H7 (cell line): ENCODE measurements around the gene PDILT. TPM values are rescaled to one million over a fixed set of nuclear protein-coding genes. Genes with fewer than 3 reads are reported as not detected.

Experiments
- DNase-seq: peaks from one replicate; pipeline ENCODE4 v3.0.0; 2012
- H3K27me3 ChIP-seq: 2 replicates; pipeline ENCODE4 v1.6.0; 2011; ENCODE audit warnings: mild to moderate bottlenecking, low read length; ENCODE audit not compliant: control insufficient read depth, insufficient read depth
- H3K36me3 ChIP-seq: replicated peaks from 2 replicates; pipeline ENCODE4 v1.5.1; 2011; ENCODE audit warnings: low read length; ENCODE audit not compliant: control insufficient read depth, insufficient read depth
- H3K4me3 ChIP-seq: 2 replicates; pipeline ENCODE4 v1.5.1; 2011; ENCODE audit warnings: low read depth, mild to moderate bottlenecking, control low read depth, low read length, moderate library complexity; ENCODE audit not compliant: insufficient read depth
- total RNA-seq: library from RNA; depleted of rRNA; stranded (reverse); fragments of >200 nt; shearing (Covaris generic); gene quantifications from 2 replicates; pipeline ENCODE4 v1.2.3, GENCODE V29; 2014

Gene PDILT
- total RNA-seq, 1 experiment from 2014 or later, result not detected

GRCh38 chr16:20359997-20360396, 44.5 kb downstream of the PDILT start:
- H3K36me3 ChIP-seq, result no peaks in the 10 kb centered on the region
- H3K27me3 ChIP-seq, result no peaks in the 10 kb centered on the region
- peak; percentile 71 for DNase-seq

GRCh38 chr16:20355114-20355782, 49.3 kb downstream of the PDILT start:
- Histone ChIP-seq H3K36me3 (no peaks in the 10 kb centered on the region), H3K27me3 (no peaks in the 10 kb centered on the region), H3K4me3 (no peak overlapping the region)
- DNase-seq, result no peak

More at GRCh38 chr16:20359997-20360396, 44.5 kb downstream of the PDILT start:
- no peak overlapping the region for H3K4me3 ChIP-seq

- no peaks in the 10 kb centered on the region for H3K27me3 ChIP-seq
- no peaks in the 10 kb centered on the region for H3K36me3 ChIP-seq
- no peak for DNase-seq
- no peak overlapping the region for H3K4me3 ChIP-seq
These were observed 51.2 kb downstream of the PDILT start for GRCh38 chr16:20353379-20353778.

DNA sequence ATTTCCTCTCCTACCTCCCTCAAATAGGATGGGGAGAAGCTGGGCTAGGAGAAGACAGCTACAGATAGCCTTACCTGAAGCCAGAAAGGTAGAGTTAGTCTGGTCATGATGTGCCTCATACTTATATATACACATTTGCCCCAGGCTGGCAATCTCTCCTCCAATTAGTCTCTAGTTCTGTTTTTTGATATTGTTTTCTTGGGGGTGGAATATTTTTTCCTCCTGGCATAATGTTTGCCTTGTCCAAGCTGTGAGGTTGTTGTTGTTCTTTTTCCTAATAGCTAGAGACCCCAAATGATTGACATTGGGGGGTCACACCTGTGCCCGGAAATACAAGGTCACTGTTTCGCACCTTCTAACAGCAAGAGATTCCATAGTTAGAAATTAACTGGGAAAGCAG, 51.9 kb downstream of the PDILT start, which contains the start of gene UMOD:
Gene UMOD (minus strand): TSS at position 101 of the 400 bp plus-strand sequence. CDS start 1,978 bp downstream, outside the sequence.
- Histone ChIP-seq H3K27me3 (no peaks in the 10 kb centered on the region), H3K36me3 (no peaks in the 10 kb centered on the region), H3K4me3 (no peak within 1 kb of the TSS)
- DNase-seq, result no peak

DNA sequence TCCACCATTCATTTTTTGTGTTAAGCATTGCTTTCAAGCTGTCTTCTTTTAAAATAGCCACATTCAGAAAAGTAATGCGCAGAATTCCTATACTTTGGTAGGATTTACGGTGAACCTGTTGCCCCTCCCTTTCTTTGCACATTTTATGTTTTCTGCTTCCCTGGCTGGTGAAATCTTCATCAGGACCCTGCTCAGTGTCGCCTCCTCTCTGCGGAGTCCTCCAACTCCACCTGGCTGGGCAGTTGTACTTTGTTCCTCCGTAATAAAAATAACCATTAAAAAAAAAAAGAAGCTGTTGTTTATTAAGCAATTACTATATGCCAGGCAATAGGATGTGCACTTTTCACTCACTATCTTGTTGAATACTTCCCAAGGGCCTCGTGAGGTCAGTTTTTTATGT, 54.9 kb downstream of the PDILT start:
- H3K4me3 ChIP-seq, result no peak overlapping the region
- peak; percentile 56 for DNase-seq
- H3K36me3 ChIP-seq, result no peaks in the 10 kb centered on the region
- no peaks in the 10 kb centered on the region for H3K27me3 ChIP-seq

- Histone ChIP-seq H3K36me3 (no peaks in the 10 kb centered on the region), H3K4me3 (no peak overlapping the region), H3K27me3 (no peaks in the 10 kb centered on the region)
- peak; percentile 90 for DNase-seq
These were observed 56.0 kb downstream of the PDILT start for GRCh38 chr16:20348365-20349185.

DNA sequence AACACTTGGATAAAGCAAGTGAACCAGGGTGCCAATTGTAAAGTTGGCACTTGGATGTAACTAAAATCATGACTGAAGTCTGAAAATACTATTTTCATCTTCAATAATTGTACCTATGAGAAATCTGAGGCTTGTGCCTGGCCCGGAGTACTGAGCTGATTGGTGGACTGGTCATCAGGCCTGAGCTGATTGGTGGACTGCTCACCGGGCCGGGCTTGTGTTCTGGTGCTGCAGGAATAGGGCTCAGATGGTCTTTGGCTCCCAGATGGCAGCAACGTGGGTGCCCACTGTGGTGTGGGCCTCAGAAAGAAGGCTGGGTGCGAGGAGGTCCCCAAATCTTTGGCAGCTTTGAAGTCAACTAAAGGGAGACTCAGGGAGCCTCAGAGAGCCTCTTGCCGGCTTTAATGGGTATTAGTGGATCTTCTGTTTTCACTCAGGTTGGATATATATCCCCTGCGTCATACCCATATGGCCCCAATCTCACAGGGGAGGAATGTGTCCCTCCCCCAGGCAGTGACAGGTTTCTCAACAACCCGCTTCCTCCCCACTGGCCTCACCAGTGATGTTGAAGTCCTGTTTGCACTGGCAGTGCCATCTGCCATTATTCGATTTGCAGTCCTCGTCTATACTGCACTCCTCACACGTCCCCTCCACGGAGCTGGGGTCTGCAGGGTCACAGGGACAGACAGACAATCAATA, 56.7 kb downstream of the PDILT start:
- Histone ChIP-seq H3K36me3 (no peaks in the 10 kb centered on the region), H3K27me3 (no peaks in the 10 kb centered on the region), H3K4me3 (no peak overlapping the region)
- DNase-seq, result peak; percentile 49

DNA sequence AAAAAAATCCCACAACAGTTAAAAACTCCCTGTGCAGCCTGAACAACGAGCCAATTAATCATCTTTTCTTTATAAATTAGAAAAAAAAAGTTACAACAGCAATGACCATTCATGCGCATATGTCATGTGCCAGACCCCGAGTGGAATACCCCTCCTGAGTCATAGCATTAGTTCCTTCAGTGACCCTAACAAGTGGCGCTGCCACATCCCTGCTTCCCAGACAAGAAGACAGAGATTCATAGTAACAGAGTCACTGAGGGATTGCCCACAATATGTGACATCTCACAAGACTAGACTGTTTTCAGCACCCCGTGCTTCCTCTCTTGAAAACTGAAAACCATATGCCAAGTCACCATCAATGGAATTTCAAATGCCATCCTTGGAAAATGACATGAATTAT, 59.9 kb downstream of the PDILT start:
- no peak overlapping the region for H3K4me3 ChIP-seq
- H3K27me3 ChIP-seq, result no peaks in the 10 kb centered on the region
- H3K36me3 ChIP-seq, result no peaks in the 10 kb centered on the region
- DNase-seq, result no peak

DNA sequence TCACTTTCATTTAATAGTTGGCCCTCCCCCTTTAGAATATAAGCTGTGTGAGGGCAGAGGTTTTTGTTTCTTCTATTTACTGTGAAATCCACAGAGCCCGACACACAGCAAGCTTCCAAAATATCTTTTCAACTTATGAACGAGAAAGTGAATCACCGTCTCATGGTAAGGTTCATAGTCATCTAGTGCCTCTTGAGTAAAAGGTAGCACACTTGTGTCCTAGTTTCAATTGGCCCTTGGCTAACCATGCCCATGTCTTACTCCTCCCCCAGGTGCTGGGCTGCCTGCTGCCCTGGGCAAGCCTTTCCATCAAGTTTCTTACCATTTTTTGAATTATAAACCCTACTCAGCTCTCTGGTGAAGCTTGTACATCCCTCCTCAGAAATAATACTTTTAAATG, 64.8 kb downstream of the PDILT start:
- Histone ChIP-seq H3K36me3 (no peaks in the 10 kb centered on the region), H3K4me3 (no peak overlapping the region), H3K27me3 (no peaks in the 10 kb centered on the region)
- no peak for DNase-seq

DNA sequence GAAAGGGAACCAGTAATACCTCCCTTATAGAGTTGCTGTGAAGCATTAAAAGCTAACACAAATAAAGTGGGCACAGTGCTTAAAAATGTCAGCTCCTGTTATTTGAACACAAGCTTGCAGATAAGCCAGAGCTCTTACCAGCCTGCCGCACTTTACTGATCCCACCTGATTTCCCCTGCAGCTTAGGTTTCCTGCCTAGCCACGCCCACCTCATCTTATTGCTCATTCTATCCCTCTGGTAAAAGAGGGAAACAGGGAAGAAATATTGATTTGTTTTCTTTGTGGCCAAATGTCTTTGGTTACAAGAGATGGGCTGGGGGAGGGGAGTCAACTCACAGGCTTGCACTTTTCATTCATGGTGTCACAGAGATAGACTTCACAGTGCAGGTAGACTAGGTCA, 67.6 kb downstream of the PDILT start:
- Histone ChIP-seq H3K4me3 (no peak overlapping the region), H3K36me3 (no peaks in the 10 kb centered on the region), H3K27me3 (no peaks in the 10 kb centered on the region)
- no peak for DNase-seq

GRCh38 chr16:20334396-20334795, 70.1 kb downstream of the PDILT start:
- DNase-seq, result no peak
- Histone ChIP-seq H3K36me3 (no peaks in the 10 kb centered on the region), H3K4me3 (no peak overlapping the region), H3K27me3 (no peaks in the 10 kb centered on the region)

DNA sequence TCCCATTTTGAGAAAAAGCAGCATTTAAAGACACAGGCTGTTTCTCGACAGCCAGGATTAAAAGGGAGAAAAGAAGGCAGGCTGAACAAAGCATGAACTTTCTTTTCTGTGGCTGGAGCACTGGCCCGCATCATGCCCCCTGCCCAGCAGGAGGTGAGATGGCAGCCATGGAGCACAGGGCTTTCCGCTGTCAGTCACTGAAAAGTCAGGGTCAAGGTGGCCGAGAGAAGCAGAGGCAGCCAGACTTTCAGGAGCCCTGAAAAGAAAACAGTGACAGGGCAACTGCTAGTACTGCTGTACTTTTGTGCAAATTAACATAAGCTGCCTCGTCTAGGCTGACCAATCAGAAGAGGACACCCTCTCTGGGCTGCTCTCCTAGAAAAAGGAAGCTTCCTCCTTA, 71.4 kb downstream of the PDILT start:
- Histone ChIP-seq H3K27me3 (no peaks in the 10 kb centered on the region), H3K4me3 (no peak overlapping the region), H3K36me3 (no peaks in the 10 kb centered on the region)
- DNase-seq, result no peak

DNA sequence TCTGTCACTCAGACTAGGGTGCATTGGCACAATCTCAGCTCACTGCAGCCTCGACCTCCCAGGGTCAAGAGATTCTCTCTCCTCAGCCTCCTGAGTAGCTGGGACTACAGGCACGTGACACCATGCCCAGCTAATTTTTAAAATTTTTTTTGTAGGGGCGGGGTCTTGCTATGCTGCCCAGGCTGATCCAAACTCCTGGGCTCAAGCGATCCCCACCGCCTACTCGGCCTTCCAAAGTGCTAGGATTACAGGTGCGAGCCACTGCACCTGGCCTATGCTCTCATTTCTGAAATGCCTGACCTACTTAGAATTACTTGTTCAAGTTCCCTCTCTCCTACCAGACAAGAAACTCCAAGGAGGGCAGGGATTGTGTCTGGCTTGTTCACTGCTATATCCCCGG, 72.1 kb downstream of the PDILT start:
- H3K27me3 ChIP-seq, result no peaks in the 10 kb centered on the region
- no peak overlapping the region for H3K4me3 ChIP-seq
- no peak for DNase-seq
- no peaks in the 10 kb centered on the region for H3K36me3 ChIP-seq

DNA sequence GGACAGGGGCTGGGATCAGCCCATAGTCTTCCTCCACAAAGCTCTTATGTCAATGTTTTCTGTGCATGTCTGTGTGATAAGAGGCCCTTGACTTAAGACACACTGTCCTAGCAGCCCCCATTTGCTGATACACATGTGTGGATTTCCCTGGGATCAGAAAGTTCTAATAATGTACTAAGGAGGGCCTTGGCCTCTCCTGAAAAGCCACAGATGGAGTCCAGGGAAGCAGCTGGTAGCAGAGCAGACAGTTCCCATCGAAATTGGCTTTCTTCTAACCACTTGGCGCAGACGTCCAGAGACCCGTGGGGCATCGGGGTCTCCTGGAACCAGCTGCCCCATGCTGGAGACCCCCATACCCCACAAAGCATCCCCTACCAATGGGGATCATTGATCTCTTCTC, 72.9 kb downstream of the PDILT start:
- no peak for DNase-seq
- H3K36me3 ChIP-seq, result no peaks in the 10 kb centered on the region
- no peaks in the 10 kb centered on the region for H3K27me3 ChIP-seq

More for the DNA sequence above, 72.9 kb downstream of the PDILT start:
- no peak overlapping the region for H3K4me3 ChIP-seq
